H1 (cell line): Measurements from ENCODE around the gene BRI3BP. TPM values are rescaled to one million over a fixed set of nuclear protein-coding genes. Genes with fewer than 3 reads are reported as not detected.

Experiments used
- KDM4A ChIP-seq: IDR thresholded peaks from one replicate; pipeline ENCODE4 v1.7.1; 2012; ENCODE audit warnings: low read depth, mild to moderate bottlenecking, moderate library complexity, low read length, inconsistent platforms; ENCODE audit not compliant: severe bottlenecking
- NRF1 ChIP-seq: IDR thresholded peaks from 2 replicates; pipeline ENCODE4 v1.6.1; 2011; ENCODE audit warnings: mild to moderate bottlenecking, low read depth, low read length, improper control_type of control experiment
- SP4 ChIP-seq: IDR thresholded peaks from 2 replicates; pipeline ENCODE4 v1.6.1; 2012; ENCODE audit warnings: low read length, inconsistent platforms
- YY1 ChIP-seq: IDR thresholded peaks from 2 replicates; pipeline ENCODE4 v1.6.1; 2011; ENCODE audit warnings: low read depth, mild to moderate bottlenecking, low read length
- polyA plus RNA-seq, 7 experiments: library from polyadenylated mRNA; depleted of rRNA in 3 of 7; stranded (reverse) in 5 of 7; unstranded in 2 of 7; fragments of >200 nt in 5 of 7; fragments of 200-250 nt in 2 of 7; gene quantifications; 1 replicate in 5 of 7; 2 replicates in 1 of 7; 4 replicates in 1 of 7; pipeline versions ENCODE4 v1.2.1 to v1.2.3, GENCODE V29; 2011 to 2013; ENCODE audit warnings: missing spikeins in 2 of 7, mixed read lengths in 2 of 7
- total RNA-seq: library from RNA; stranded (reverse); fragmentation: NEBNext Ultra II Directional; extraction: Animal tissue kit (Norgen Biotek cat#: 25700); gene quantifications from 2 replicates; pipeline ENCODE4 v1.2.1, GENCODE V29; 2021
- TF ChIP-seq, protein P1 (sequence below): IDR thresholded peaks from 2 replicates; pipeline ENCODE4 v1.6.1; 2012; ENCODE audit warnings: low read length, inconsistent platforms

The BRI3BP gene
- total and polyA plus RNA-seq, 2 of the 8 experiments (the other 6 are each of a cell fraction or from before 2014, with no cell fraction given): 5.4 to 14.2 TPM

DNA sequence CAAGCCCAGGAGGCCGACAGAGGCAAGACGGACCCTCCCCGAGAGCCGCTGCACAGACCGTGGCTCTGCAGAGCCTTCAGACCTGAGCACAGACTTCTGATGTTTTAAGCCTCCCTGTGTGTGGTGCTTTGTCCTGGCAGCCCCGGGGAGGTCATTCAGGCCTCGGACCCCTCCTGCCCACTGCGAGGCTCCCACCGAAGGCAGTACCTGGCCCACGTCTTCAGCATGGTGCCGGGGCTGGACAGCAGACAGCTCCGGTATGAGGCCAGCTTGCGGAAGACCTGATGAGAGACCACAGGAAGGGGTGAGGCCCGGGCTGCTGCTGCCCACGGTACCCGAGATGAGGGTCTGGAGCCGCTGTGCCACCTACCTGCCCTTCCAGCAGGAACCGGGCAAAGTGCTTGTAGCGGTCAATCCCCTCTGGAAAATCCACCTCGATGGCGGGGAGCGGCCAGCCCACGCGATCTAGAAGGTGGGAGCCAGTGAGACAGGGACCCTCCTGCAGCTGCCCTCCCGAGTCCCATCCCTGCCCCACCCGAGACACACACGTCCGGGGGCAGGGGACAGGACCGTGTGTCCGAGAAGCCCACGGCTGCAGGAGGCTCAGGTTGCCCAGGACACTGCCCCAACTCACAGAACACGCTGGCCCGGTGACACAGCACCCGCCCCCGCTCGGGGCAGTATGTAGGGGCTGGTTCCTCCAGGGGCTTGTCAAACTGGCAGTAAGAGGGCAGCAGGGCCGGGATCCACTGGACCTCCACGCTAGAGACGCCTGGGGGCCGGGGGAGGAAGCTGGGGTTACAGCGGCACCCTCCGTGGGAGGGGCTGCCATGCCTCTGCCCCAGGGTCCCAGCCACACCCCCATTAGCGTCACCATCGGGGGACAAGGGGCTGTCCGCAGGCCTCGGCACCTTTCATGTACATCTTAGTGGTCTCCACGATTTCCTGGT lies 43.4 kb upstream of the BRI3BP start (continued):
- TF ChIP-seq, protein P1, sequence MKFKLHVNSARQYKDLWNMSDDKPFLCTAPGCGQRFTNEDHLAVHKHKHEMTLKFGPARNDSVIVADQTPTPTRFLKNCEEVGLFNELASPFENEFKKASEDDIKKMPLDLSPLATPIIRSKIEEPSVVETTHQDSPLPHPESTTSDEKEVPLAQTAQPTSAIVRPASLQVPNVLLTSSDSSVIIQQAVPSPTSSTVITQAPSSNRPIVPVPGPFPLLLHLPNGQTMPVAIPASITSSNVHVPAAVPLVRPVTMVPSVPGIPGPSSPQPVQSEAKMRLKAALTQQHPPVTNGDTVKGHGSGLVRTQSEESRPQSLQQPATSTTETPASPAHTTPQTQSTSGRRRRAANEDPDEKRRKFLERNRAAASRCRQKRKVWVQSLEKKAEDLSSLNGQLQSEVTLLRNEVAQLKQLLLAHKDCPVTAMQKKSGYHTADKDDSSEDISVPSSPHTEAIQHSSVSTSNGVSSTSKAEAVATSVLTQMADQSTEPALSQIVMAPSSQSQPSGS: no peak
- TF ChIP-seq YY1 (no peak), KDM4A (no peak), NRF1 (no peak), SP4 (no peak)
- TF ChIP-seq, all 59 proteins: peak for 0
